Tibial nerve (tissue), 4 donors: ENCODE data around the gene ZSCAN16.

ENCODE experiments used
- CTCF ChIP-seq, 5 experiments: fragments of 200-600 bp in 3 of 5; fragments of 450-650 bp in 2 of 5; sonication (generic) in 3 of 5; IDR thresholded peaks; one replicate each; pipeline ENCODE4 v1.5.1; 2016 to 2019; ENCODE audit warnings: antibody characterized with exemption in 5 of 5, mild to moderate bottlenecking in 3 of 5, moderate library complexity in 2 of 5
- EP300 ChIP-seq, 2 donors: sonication (generic); formaldehyde crosslinking; IDR thresholded peaks; one replicate each; pipeline ENCODE4 v1.6.1; 2017; ENCODE audit warnings: antibody characterized with exemption in 2 of 2, mild to moderate bottlenecking in 1 of 2
- POLR2A ChIP-seq, 2 donors: fragments of 450-650 bp; IDR thresholded peaks; one replicate each; pipeline ENCODE4 v1.6.1; 2017; ENCODE audit warnings: antibody characterized with exemption in 2 of 2, mild to moderate bottlenecking in 2 of 2, moderate library complexity in 2 of 2

DNA sequence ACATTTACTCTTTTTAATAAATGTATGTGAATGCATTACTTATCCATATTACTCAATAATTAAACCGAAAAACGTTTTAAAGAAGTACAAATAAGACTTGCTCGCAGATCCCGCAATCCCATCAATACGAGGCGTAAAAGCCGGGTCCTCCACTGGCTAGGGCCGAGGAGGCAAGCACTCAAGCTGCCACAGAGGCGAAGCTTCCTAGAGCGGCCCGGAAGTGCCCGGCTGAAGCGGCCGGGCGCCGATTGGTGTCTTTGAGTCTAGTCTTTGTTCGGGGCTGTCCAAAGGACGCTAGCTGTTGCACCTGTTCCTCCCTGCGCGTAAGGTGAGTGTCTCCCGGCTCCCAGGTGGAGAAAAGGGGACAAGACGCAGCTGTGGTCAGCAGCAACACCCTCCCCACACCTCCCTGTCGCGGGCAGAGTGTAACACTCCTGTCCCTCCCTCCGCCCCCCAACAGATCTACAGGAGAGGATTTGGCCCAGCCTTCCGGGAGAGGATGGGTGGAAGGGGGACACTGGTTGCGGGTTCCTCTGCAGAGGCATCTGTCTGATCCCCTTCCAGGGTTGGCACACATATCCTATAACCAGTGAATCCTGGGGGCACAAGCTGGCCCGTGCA is at the start of gene ZSCAN16:
- no peak for TF ChIP-seq POLR2A (IDR thresholded peaks at IDR 0.05)
- no peak for TF ChIP-seq CTCF (IDR thresholded peaks at IDR 0.05)
- TF ChIP-seq EP300 (IDR thresholded peaks at IDR 0.05) = peak in 1 of 2 donors; percentile 49
